ENCODE data around the gene FLRT3.

The FLRT3 gene

GRCh38 chr20:14313341-14314020 is 23.9 kb downstream of the FLRT3 start:
- no peak for DNase-seq

GRCh38 chr20:14312001-14312400 is 25.4 kb downstream of the FLRT3 start:
- no peak for DNase-seq

DNA sequence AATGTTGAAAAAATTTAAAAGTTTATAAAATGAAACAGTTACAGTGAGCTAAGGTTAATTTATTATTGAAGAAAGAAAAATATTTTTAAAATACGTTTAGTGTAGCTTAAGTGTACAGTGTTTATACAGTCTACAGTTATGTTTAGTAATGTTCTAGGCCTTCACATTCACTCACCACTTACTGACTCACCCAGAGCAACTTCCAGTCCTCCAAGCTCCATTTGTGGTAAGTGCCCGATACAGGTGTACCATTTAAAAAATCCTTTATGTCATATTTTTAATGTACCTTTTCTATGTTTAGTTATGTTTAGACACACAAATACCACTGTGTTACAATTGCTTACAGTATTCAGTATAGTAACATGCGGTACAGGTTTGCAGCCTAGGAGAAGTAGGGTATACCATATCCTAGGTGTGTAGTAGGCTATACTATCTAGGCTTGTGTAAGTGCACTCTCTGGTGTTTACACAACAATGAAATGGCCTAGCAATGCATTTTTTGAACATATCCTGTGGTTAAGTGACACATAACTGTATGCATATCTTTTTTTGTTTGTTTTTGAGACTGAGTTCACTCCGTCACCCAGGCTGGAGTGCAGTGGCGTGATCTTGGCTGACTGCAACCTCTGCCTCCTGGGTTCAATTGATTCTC is 26.3 kb downstream of the FLRT3 start:
- no peak for DNase-seq

DNA sequence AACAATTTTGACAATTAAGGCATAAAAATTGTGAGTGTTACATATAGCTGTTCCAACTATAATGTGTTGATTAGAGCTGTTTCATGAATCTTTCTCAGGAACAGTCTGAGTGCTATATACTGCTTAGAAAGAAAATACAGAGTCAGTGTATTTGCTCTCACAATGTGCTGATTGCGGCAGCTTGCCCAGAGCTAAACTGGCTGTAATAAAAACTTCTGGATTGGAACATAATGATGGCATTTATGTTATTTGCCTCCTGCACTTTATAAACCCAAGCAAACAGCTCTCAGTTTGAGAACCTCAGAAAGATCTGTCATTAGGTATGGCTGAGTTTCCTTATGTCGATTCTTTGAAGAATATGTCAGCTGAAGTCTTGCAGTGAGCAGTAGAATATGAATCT is 29.5 kb downstream of the FLRT3 start:
- DNase-seq: no peak

DNA sequence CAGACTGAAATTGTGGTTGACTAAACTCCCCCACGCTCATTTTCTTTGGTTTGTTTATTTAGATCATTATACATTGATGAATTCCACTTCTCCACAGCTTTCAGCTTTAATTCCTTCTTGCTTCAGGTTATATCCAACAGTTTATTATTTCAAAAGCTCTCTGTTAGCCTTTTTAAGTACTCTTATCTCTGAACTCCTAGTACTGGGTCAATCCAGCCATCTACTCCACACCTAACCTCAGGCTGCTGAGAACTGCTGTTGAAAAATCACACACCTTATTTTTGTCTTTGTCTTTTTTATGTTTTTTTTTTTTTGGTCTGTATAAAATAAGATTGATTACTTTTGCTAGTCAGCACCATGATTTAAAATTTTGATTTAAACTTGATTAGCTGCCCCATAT is 32.9 kb downstream of the FLRT3 start:
- DNase-seq: no peak

DNA sequence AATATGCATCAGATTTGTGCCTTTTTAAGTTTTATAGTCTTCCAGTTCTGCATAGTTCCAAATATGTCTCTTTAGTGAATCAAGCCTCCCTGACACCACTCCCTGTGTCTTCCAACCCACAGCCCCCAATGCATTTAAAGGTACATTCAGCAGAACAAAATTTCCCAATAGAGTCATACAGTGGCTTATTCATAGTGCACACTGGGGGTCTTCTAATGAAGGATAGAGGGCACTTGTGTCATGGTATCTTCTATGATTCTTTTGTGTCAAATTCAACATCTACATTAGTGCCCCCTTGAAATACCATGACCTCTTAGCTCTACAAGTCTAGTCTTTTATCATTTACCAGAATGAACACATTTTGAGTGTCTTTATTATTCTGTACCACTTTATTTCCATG is 33.8 kb downstream of the FLRT3 start:
- DNase-seq: no peak

DNA sequence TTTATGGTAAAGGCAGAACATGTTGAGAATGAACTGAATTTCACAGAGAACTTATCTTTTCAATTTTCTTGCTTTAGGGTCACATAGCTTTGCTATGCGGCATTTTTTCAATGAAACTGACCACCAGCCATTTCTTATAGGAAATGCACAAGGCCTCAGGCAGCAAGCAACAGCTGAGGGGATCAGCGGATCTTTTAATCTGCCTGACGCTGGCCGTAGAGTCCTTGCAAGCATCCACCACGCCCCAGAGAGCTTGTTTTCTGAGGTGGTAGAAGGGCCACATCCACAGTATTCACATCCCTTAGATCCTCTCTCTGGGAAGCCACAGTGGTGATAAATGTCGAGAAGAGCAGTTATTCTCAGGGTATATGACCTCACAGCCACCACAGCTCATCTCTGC is 34.3 kb downstream of the FLRT3 start:
- no peak for DNase-seq

DNA sequence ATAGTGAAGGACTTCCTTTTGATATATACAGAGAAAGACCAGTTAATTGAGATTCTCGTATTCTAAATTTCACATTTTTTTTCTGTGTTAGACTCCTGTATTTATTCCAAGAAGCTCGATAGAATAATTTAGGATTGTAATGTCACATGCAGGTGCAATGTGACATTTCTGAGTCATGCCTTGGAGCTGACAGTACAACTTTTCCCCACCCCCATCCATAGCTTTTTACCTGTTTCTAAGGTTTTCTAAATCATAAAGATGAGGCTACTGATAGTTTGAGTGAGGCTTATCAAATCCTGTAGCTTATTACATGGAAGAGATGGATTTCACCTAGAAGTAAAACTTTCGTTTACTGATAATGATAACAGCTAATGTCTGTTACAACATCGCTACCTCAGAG is 37.6 kb downstream of the FLRT3 start:
- DNase-seq: no peak

GRCh38 chr20:14295770-14296309 is 41.6 kb downstream of the FLRT3 start:
- no peak for DNase-seq

DNA sequence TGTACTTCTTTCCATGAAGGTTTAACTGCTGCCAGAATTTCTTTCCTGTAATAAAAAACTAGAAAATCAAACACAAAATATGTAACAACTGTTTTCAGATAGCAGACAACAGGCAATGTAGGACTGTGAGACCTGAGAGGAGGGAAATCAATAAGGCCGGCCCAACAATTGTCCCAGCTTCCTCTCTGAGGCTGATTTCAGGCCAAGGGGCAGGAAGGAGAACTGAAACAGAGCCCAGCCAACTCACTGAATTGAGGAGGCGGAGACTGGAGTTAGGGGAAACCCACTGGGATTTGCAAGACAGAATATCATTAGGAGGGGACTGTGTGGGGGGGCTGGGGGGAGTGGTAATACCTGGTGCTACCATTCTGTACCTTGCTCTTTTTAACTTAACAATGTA is 42.2 kb downstream of the FLRT3 start:
- DNase-seq: no peak

DNA sequence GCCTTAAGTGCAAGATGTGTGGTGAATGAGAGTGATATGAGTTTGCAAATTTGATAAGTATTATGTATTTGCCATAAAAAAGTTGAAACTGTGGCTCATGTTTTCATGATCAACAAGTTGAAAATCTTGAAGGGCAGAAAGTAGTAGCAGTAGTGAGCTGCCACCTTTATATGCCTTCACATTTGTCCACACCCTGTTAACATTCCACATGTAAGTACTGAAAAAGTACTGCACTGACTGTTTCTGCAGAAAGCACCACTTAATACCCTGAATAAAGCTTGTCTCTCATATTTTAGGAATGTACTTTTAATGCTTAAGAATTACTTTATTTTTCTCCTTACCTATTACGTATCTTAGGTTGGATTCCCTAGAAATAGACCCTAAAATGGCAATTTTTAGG is 45.9 kb downstream of the FLRT3 start:
- no peak for DNase-seq

DNA sequence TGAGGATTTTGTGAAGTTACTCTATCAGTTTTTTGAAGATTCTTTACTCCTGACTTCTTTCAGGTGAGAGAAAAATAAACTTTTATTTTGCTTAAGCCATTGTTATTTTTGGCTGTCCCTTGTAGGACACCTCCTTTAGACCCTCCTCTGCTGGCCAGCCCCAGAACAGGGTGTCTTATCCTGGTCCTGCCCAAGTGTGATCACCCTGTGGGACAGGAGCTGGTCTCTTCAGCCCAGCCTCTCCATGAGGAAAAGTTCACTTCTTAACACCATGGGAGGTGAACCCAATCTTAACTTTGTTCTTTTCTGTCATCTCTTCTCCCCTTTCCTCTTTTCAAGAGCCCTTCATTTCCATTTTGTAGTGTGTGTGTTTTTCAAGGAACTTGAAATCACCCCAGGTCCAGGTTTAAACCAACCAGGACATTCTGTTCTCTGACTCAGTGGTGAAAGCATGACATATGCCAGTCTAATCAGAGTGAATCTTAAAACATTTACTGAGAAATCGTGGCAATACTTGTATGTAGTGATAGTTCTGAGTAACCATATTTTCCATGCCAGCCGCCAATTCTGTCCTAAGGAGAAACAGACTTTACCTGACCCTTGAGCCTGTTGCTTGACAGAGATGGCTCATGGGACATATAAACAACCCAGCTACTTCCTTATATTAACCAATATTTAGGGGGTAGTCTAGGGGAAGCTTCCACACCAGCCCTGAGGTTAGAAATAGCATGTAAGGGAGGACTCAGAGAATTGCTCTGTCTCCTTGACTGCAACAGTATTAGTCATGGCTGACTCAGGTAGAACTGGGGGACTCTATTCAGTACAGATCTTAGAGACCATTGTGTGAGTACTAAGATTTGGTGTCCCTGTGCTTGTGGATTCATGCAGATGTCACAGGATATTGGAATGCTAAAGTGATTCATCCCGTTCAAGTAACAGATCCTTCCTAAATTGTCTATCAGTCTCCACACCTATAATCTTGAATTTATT is 48.8 kb downstream of the FLRT3 start:
- no peak for DNase-seq

- DNase-seq: no peak
Measured at GRCh38 chr20:14284443-14284842, 53.0 kb downstream of the FLRT3 start.

- no peak for DNase-seq
Measured at GRCh38 chr20:14282140-14282539, 55.3 kb downstream of the FLRT3 start.

Measured in activated CD4-positive, alpha-beta T cell treated with anti-CD3 and anti-CD28 coated beads, Interleukin-2, Interleukin-6, amounts not matched to agents 100 ng/mL and 50 ng/mL, durations not matched to agents 16 hours and 8 hours (primary cell).